GM18858 (cell line): Measurements from ENCODE around the gene KLRG1.

ENCODE experiments used
- ATAC-seq: cut with Tn5 transposase; IDR thresholded peaks from one replicate; pipeline ENCODE4 v1.9.1; 2021; ENCODE audit not compliant: unreplicated experiment

The KLRG1 gene

GRCh38 chr12:9040484-9041186 is 51.3 kb downstream of the KLRG1 start:
- no peak for ATAC-seq

GRCh38 chr12:9041321-9041720 is 52.0 kb downstream of the KLRG1 start:
- ATAC-seq = no peak

- ATAC-seq = no peak
These were observed 54.4 kb downstream of the KLRG1 start for GRCh38 chr12:9043766-9044165.

GRCh38 chr12:9047105-9047504 is 57.8 kb downstream of the KLRG1 start:
- ATAC-seq = no peak

GRCh38 chr12:9048930-9049329 is 59.6 kb downstream of the KLRG1 start:
- ATAC-seq = no peak

GRCh38 chr12:9049520-9050133 is 60.3 kb downstream of the KLRG1 start:
- no peak for ATAC-seq

GRCh38 chr12:9050521-9051157 is 61.3 kb downstream of the KLRG1 start:
- ATAC-seq = no peak

- ATAC-seq = no peak
These were observed 61.8 kb downstream of the KLRG1 start for GRCh38 chr12:9051158-9051550.

- no peak for ATAC-seq
These were observed 63.3 kb downstream of the KLRG1 start for GRCh38 chr12:9052610-9053009.
